GM10266 (cell line): ENCODE measurements around the gene KCNMA1.

Experiments
- DNase-seq: peaks from one replicate; pipeline ENCODE4 v3.0.0; 2012; ENCODE audit errors: extremely low spot score
- CTCF ChIP-seq: IDR thresholded peaks from 2 replicates; pipeline ENCODE4 v1.5.1; 2012; ENCODE audit warnings: mild to moderate bottlenecking, low read depth; ENCODE audit not compliant: control insufficient read depth, insufficient read depth; ENCODE audit errors: missing control alignments

The KCNMA1 gene

GRCh38 chr10:76864922-76865321, 772.7 kb downstream of the KCNMA1 start:
- DNase-seq = no peak

GRCh38 chr10:76858721-76859120, 778.9 kb downstream of the KCNMA1 start:
- DNase-seq = no peak
- TF ChIP-seq CTCF = no peak

More at GRCh38 chr10:76864922-76865321, 772.7 kb downstream of the KCNMA1 start:
- no peak for TF ChIP-seq CTCF

- no peak for TF ChIP-seq CTCF
These were observed 796.8 kb downstream of the KCNMA1 start for GRCh38 chr10:76840802-76841201.

GRCh38 chr10:76839276-76839675, 798.3 kb downstream of the KCNMA1 start:
- no peak for TF ChIP-seq CTCF

More at GRCh38 chr10:76840802-76841201, 796.8 kb downstream of the KCNMA1 start:
- DNase-seq = no peak

GRCh38 chr10:76830218-76830617, 807.4 kb downstream of the KCNMA1 start:
- no peak for TF ChIP-seq CTCF
- DNase-seq = no peak

More at GRCh38 chr10:76839276-76839675, 798.3 kb downstream of the KCNMA1 start:
- no peak for DNase-seq

- no peak for TF ChIP-seq CTCF
- DNase-seq = no peak
These were observed 807.9 kb downstream of the KCNMA1 start for GRCh38 chr10:76829724-76830123.
